K562 (cell line): ENCODE data around the gene KRTAP20-3. TPM values are rescaled to one million over a fixed set of nuclear protein-coding genes. Genes with fewer than 3 reads are reported as not detected.

Experiments
- ATAC-seq: fragments of 200-7000 bp; cut with Tn5 transposase; 3 replicates; pipeline ENCODE4 v1.9.1; 2020; ENCODE audit warnings: moderate library complexity
- BruUV-seq: library from RNA; stranded (reverse); fragments of 400-500 nt; replicated peaks from 2 replicates; lab custom pipeline; 2021; lab: Mats Ljungman, UMichigan
- CTCF ChIA-PET: fragments of 300-600 bp; formaldehyde crosslinking; extraction: SDS; loops from one replicate; lab custom pipeline; 2021; ENCODE audit warnings: low intra/inter-chr PET ratio; lab: Yijun Ruan, JAX
- POLR2A ChIA-PET: fragments of 300-600, 350-650 bp; sonication (Branson Sonifier 250); formaldehyde crosslinking; extraction: SDS; loops from one replicate; lab custom pipeline; 2021; ENCODE audit warnings: antibody characterized with exemption, inconsistent platforms; lab: Yijun Ruan, JAX
- DNase-seq, 4 experiments: peaks; one replicate each; pipeline versions ENCODE4 v3.0.0 to v3.0.0-alpha.2; 2011 to 2018; ENCODE audit warnings: low spot score in 3 of 4, mixed read lengths in 3 of 4; ENCODE audit errors: extremely low read depth in 1 of 4
- FAIRE-seq: peaks from 2 replicates; lab custom pipeline; 2011; peaks lifted over from hg19 to GRCh38; lab: Jason Lieb, UNC
- H2AFZ ChIP-seq: 2 replicates; pipeline ENCODE4 v1.6.0; 2011; ENCODE audit warnings: low read depth, low read length, control low read depth, inconsistent platforms
- H3K27ac ChIP-seq: fragments of 200-600 bp; 3 replicates; pipeline ENCODE4 v1.8.0; 2011; ENCODE audit warnings: low read depth, mild to moderate bottlenecking, control low read depth, inconsistent platforms, low read length, moderate library complexity, mixed read lengths; ENCODE audit errors: extremely low read depth
- H3K27me3 ChIP-seq, 2 experiments: fragments of 300-600 bp in 1 of 2; 2 replicates in 1 of 2; 3 replicates in 1 of 2; pipeline versions ENCODE4 v1.6.0 to v1.8.0; 2011; ENCODE audit warnings: inconsistent platforms in 2 of 2, low read length in 2 of 2, mild to moderate bottlenecking in 1 of 2, mixed read lengths in 1 of 2, moderate library complexity in 1 of 2; ENCODE audit not compliant: control insufficient read depth in 2 of 2, insufficient read depth in 2 of 2
- H3K36me3 ChIP-seq: fragments of 300-600 bp; 3 replicates; pipeline ENCODE4 v1.8.0; 2011; ENCODE audit warnings: mild to moderate bottlenecking, low read length, inconsistent platforms; ENCODE audit not compliant: control insufficient read depth, insufficient read depth
- H3K4me1 ChIP-seq, 2 experiments: fragments of 200-600 bp in 1 of 2; replicated peaks in 1 of 2; 2 replicates in 1 of 2; 3 replicates in 1 of 2; pipeline versions ENCODE4 v1.5.1 to v1.8.0; 2011; ENCODE audit warnings: inconsistent platforms in 2 of 2, low read length in 2 of 2, mild to moderate bottlenecking in 1 of 2, mixed read lengths in 1 of 2, moderate library complexity in 1 of 2; ENCODE audit not compliant: control insufficient read depth in 2 of 2, insufficient read depth in 2 of 2
- H3K4me2 ChIP-seq: 2 replicates; pipeline ENCODE4 v1.6.1; 2011; ENCODE audit warnings: low read length, control low read depth, inconsistent platforms, mixed read lengths; ENCODE audit not compliant: insufficient read depth
- H3K4me3 ChIP-seq: fragments of 200-600 bp; sonication (generic), shearing (Covaris generic); 2 replicates; pipeline ENCODE4 v1.5.1; 2016; ENCODE audit warnings: control low read depth, inconsistent platforms
- H3K79me2 ChIP-seq: fragments of 200-600 bp; 3 replicates; pipeline ENCODE4 v1.8.0; 2011; ENCODE audit warnings: low read length, inconsistent platforms; ENCODE audit not compliant: control insufficient read depth, insufficient read depth
- H3K9ac ChIP-seq, 2 experiments: 2 replicates each; pipeline versions ENCODE4 v1.6.0 to v1.6.1; 2011; ENCODE audit warnings: low read depth in 2 of 2, low read length in 2 of 2, control low read depth in 1 of 2, inconsistent platforms in 1 of 2, mild to moderate bottlenecking in 1 of 2, mixed read lengths in 1 of 2; ENCODE audit not compliant: insufficient read depth in 1 of 2
- H3K9me1 ChIP-seq: one replicate; pipeline ENCODE4 v1.6.0; 2011; ENCODE audit warnings: inconsistent platforms, mild to moderate bottlenecking, low read length, moderate library complexity; ENCODE audit not compliant: control insufficient read depth, insufficient read depth
- H3K9me3 ChIP-seq: replicated peaks from 2 replicates; pipeline ENCODE4 v1.5.1; 2011; ENCODE audit warnings: low read depth, low read length, inconsistent platforms; ENCODE audit not compliant: control insufficient read depth, insufficient read depth
- H4K20me1 ChIP-seq: replicated peaks from 2 replicates; pipeline ENCODE4 v1.6.1; 2011; ENCODE audit warnings: low read length, inconsistent platforms, mixed read lengths; ENCODE audit not compliant: control insufficient read depth, insufficient read depth
- CREBBP ChIP-seq: IDR thresholded peaks from one replicate; pipeline ENCODE4 v1.6.1; 2012; ENCODE audit warnings: low read depth, mild to moderate bottlenecking, control low read depth, inconsistent platforms, low read length
- HNRNPUL1 ChIP-seq: fragments of 200-400 bp; formaldehyde crosslinking; IDR thresholded peaks from 2 replicates; pipeline ENCODE4 v1.6.1; 2017; ENCODE audit warnings: low read length
- MAX ChIP-seq: sonication (generic); formaldehyde crosslinking; IDR thresholded peaks from 2 replicates; pipeline ENCODE4 v1.9.0; 2022; ENCODE audit warnings: mild to moderate bottlenecking, missing genetic modification reagents
- NRF1 ChIP-seq, 2 experiments: fragments of 450-650 bp; IDR thresholded peaks in 1 of 2; conservative IDR thresholded peaks in 1 of 2; 2 replicates each; pipeline ENCODE4 v1.6.1; 2014; ENCODE audit warnings: mild to moderate bottlenecking in 2 of 2
- PHF20 ChIP-seq: fragments of 450-650 bp; IDR thresholded peaks from 2 replicates; pipeline ENCODE4 v1.6.1; 2018; ENCODE audit not compliant: partially characterized antibody
- PTBP1 ChIP-seq: fragments of 200-400 bp; formaldehyde crosslinking; IDR thresholded peaks from 2 replicates; pipeline ENCODE4 v1.6.1; 2017; ENCODE audit warnings: low read depth, low read length
- TBP ChIP-seq: optimal IDR thresholded peaks from 2 replicates; pipeline ENCODE3; 2011; ENCODE audit warnings: low read depth, low read length, improper control_type of control experiment
- ZBTB33 ChIP-seq: sonication (generic); formaldehyde crosslinking; IDR thresholded peaks from 2 replicates; pipeline ENCODE4 v1.8.1; 2023; ENCODE audit warnings: mild to moderate bottlenecking, missing genetic modification reagents
- ZNF77 ChIP-seq: fragments of 250-450 bp; sonication (Bioruptor Pico); IDR thresholded peaks from 2 replicates; pipeline ENCODE4 v1.5.0; 2020
- WGBS: fragments of 100-300 bp; shearing (Covaris generic); methylation state at CpG from one replicate; pipeline ENCODE4 v1.1.6; 2016; ENCODE audit warnings: low coverage, mixed read lengths; ENCODE audit not compliant: insufficient coverage; ENCODE audit errors: missing lambda C conversion rate; 5-methylcytosine and 5-hydroxymethylcytosine counted together
- in situ Hi-C: fragments of 300-500 bp; cut with MboI; formaldehyde crosslinking; loops from 4 replicates; pipeline ENCODE4 v1.15.0; 2018; ENCODE audit warnings: inconsistent platforms, mixed read lengths
- intact Hi-C: fragments of 100-400 bp; cut with micrococcal nuclease; formaldehyde crosslinking; loops from 2 replicates; pipeline ENCODE4 v1.14.2; 2022
- polyA plus RNA-seq, 8 experiments: library from polyadenylated mRNA; depleted of rRNA in 4 of 8; stranded (reverse) in 5 of 8; unstranded in 3 of 8; fragments of >200 nt; fragmentation: Nextera tagmentation in 2 of 8; fragmentation: Illumina TruSeq in 1 of 8; extraction: Ambion mirVana in 2 of 8; extraction: Trizol in 1 of 8; gene quantifications; 2 replicates each; pipeline versions ENCODE4 v1.2.1 to v1.2.3, GENCODE V29; 2011 to 2014; ENCODE audit warnings: inconsistent platforms in 1 of 8, missing spikeins in 1 of 8
- total RNA-seq, 7 experiments: library from RNA; depleted of rRNA in 6 of 7; stranded (reverse); fragments of >200 nt in 6 of 7; fragmentation: Illumina TruSeq in 2 of 7; extraction: Trizol in 2 of 7; gene quantifications; 2 replicates each; pipeline versions ENCODE4 v1.2.1 to v1.2.3, GENCODE V29; 2011 to 2021; ENCODE audit warnings: low replicate concordance in 1 of 7
- TF ChIP-seq, protein P1 (sequence below): IDR thresholded peaks from 2 replicates; pipeline ENCODE4 v1.6.1; 2014; ENCODE audit warnings: antibody characterized with exemption

Gene KRTAP20-3
- total and polyA plus RNA-seq, 9 of the 15 experiments (the other 6 are each of a cell fraction or from before 2014, with no cell fraction given) = not detected

DNA sequence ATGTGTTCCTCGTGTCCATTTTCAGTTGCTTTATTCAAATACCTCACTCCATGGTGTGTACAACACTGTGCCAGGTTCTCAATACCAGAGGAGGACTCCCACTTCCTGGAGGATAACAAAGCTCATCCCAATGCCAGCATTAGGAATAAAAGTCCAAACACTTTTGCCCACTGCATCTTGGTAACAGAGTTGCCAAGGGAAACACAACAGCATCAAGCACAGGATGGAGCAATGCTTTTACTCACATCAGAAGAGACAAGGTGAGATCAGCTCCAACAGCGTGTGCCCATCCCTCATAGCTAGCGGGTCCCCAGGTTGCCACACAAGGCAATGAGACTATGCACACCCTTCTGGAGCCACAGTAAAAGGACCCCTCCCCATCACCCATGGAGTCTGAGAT lies 19.3 kb upstream of the KRTAP20-3 start (continued):
- no peak for TF ChIP-seq NRF1 (conservative IDR thresholded peaks at IDR 0.05 in 1 of 2, IDR thresholded peaks at IDR 0.05 in 1 of 2)
- TF ChIP-seq TBP = no peak
- TF ChIP-seq PTBP1 = no peak
- TF ChIP-seq, protein P1, sequence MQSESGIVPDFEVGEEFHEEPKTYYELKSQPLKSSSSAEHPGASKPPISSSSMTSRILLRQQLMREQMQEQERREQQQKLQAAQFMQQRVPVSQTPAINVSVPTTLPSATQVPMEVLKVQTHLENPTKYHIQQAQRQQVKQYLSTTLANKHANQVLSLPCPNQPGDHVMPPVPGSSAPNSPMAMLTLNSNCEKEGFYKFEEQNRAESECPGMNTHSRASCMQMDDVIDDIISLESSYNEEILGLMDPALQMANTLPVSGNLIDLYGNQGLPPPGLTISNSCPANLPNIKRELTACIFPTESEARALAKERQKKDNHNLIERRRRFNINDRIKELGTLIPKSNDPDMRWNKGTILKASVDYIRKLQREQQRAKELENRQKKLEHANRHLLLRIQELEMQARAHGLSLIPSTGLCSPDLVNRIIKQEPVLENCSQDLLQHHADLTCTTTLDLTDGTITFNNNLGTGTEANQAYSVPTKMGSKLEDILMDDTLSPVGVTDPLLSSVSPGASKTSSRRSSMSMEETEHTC = no peak
- no peak for TF ChIP-seq HNRNPUL1
- TF ChIP-seq ZBTB33 (CRISPR knock-in tag) = no peak
- TF ChIP-seq, all 486 proteins: peak for 0

DNA sequence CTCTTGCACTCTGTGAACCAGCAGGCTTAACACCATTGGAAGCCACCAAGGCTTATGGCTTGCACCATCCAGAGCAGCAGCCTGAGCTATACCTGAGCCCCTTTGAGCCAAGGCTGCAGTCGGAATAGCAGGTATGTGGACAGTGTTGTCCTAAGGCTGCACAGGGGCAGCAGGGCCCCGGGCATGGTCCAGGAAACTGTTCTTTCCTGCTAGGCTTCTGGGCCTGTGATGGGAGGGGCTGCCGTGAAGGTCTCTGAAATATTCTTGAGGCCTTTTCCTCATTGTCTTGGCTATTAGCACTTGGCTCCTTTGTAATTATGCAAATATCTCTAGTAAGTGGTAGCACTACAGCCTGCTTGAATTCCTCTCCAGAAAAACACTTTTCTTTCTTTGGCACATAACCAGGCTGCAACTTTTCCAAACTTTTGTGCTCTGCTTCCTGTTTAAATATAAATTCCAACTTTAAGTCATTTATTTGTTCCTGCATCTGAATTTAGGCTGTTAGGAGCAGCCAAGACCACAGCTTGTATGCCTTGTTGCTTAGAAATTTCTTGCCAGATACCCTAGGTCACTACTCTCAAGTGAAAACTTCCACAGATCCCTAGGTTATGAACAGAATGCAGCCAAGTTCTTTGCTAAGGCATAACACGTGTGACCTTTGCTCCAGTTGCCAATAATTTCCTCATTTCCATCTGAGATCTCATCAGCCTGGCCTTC lies 17.1 kb upstream of the KRTAP20-3 start:
- Histone ChIP-seq H3K4me1 (no peaks in the 10 kb centered on the region), H3K27me3 (no peaks in the 10 kb centered on the region)
- intact Hi-C loops = no loop called here
- no peak for TF ChIP-seq ZNF77
- TF ChIP-seq PHF20 = no peak
- no peak for TF ChIP-seq CREBBP
- TF ChIP-seq MAX = no peak
- TF ChIP-seq, all 486 proteins: peak for 0
- in situ Hi-C loops = no loop called here
- WGBS = 1% methylated on average over 4 of the region's 4 CpGs
- Histone ChIP-seq H3K27ac (no peak overlapping the region), H2AFZ (no peak overlapping the region), H3K4me2 (no peak overlapping the region), H3K9me3 (no peaks in the 10 kb centered on the region), H4K20me1 (no peaks in the 10 kb centered on the region), H3K4me3 (no peak overlapping the region), H3K79me2 (no peaks in the 10 kb centered on the region), H3K36me3 (no peaks in the 10 kb centered on the region), H3K9me1 (no peaks in the 10 kb centered on the region), H3K9ac (no peak overlapping the region)
- FAIRE-seq = no peak
- no TSS peak for BruUV-seq
- ChIA-PET CTCF (no interaction called here), POLR2A (no interaction called here)
- no peak for DNase-seq
- no peak for ATAC-seq
